Prostate gland (tissue), 2 donors: ENCODE data around the gene SMIM38. TPM values are rescaled to one million over a fixed set of nuclear protein-coding genes. Genes with fewer than 3 reads are reported as not detected.

Source experiments
- DNase-seq: peaks from one replicate; pipeline ENCODE4 v3.0.0-alpha.2; 2019; ENCODE audit warnings: low spot score
- H3K27ac ChIP-seq, 2 donors: fragments of 200-600 bp; sonication (generic); 2 replicates each; pipeline ENCODE4 v1.5.1; 2017 to 2019
- H3K27me3 ChIP-seq: fragments of 200-600 bp; sonication (generic); replicated peaks from 2 replicates; pipeline ENCODE4 v1.5.1; 2019; ENCODE audit not compliant: insufficient read depth
- H3K36me3 ChIP-seq, 2 donors: fragments of 200-600 bp; sonication (generic); 1 replicate in 1 of 2; 2 replicates in 1 of 2; pipeline versions ENCODE4 v1.5.1 to v1.8.1; 2017 to 2019
- H3K4me1 ChIP-seq: fragments of 200-600 bp; sonication (generic); replicated peaks from 2 replicates; pipeline ENCODE4 v1.5.1; 2019
- H3K4me3 ChIP-seq, 2 donors: fragments of 200-600 bp; sonication (generic); 2 replicates each; pipeline ENCODE4 v1.5.1; 2017 to 2019
- H3K9me3 ChIP-seq: fragments of 200-600 bp; sonication (generic); 2 replicates; pipeline ENCODE4 v1.5.1; 2017
- POLR2A ChIP-seq: fragments of 450-650 bp; IDR thresholded peaks from one replicate; pipeline ENCODE4 v1.6.1; 2016; ENCODE audit warnings: antibody characterized with exemption, mild to moderate bottlenecking
- POLR2AphosphoS5 ChIP-seq: sonication (generic); formaldehyde crosslinking; IDR thresholded peaks from one replicate; pipeline ENCODE4 v1.6.1; 2017; ENCODE audit warnings: antibody characterized with exemption
- WGBS: methylation state at CpG from one replicate; pipeline ENCODE4 v1.1.5; 2018; 5-methylcytosine and 5-hydroxymethylcytosine counted together
- intact Hi-C: fragments of 100-400 bp; cut with DNase I; formaldehyde crosslinking; loops from one replicate; pipeline ENCODE4 v1.14.2; 2022
- total RNA-seq, 2 donors: library from RNA; depleted of rRNA; stranded (reverse); fragments of >200 nt; gene quantifications; one replicate each; pipeline ENCODE4 v1.1.0, GENCODE V29; 2016
- TF ChIP-seq, protein P1 (sequence below), 4 experiments: fragments of 200-600 bp in 2 of 4; fragments of 450-650 bp in 2 of 4; sonication (generic) in 2 of 4; IDR thresholded peaks; 1 replicate in 3 of 4; 2 replicates in 1 of 4; pipeline ENCODE4 v1.5.1; 2016 to 2019; ENCODE audit warnings: antibody characterized with exemption in 4 of 4, mild to moderate bottlenecking in 2 of 4, moderate library complexity in 2 of 4

The SMIM38 gene
- total RNA-seq, 2 donors from 2014 or later: 2.8 to 3.9 TPM

DNA sequence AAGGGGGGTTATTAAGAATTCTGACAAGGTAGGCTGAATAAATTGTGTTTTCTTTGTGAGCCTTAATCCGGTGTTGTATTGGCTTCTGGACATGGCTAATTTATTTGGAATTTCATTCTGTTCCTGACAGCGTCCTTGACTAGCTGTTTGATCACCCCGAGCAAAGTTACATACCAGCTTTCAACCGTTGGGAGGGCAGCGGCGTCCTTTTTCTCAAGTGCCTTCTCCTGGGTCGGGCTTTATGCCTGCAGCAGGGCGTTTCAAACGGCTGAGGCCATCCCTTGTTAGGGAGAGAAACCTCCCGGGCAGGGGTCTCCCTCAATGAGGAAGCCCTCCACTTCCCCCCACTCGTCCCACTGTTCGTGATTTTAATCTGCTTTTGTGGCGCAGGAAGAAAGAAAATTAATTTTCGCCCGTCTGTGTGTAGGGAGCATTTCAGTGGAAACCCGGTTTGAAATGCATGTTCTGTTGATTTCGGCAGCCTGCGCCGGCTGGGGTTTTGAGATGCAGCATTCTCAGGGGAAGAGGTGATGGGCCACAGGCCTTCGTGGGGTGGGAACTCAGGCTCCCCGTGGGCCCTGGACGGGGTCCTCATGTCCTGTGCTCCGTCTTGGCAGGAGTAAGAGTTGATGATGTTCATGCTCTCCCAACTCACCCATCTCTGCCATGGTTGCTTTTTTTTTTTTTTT, 2.9 kb upstream of the SMIM38 start:
- no peaks in the 10 kb centered on the region for H3K9me3 ChIP-seq
- no peaks in the 10 kb centered on the region for H3K4me1 ChIP-seq
- no peaks in the 10 kb centered on the region for H3K27me3 ChIP-seq
- no peak overlapping the region for H3K27ac ChIP-seq
- no peak overlapping the region for H3K4me3 ChIP-seq
- TF ChIP-seq POLR2AphosphoS5 (no peak), POLR2A (no peak)
- TF ChIP-seq, protein P1, sequence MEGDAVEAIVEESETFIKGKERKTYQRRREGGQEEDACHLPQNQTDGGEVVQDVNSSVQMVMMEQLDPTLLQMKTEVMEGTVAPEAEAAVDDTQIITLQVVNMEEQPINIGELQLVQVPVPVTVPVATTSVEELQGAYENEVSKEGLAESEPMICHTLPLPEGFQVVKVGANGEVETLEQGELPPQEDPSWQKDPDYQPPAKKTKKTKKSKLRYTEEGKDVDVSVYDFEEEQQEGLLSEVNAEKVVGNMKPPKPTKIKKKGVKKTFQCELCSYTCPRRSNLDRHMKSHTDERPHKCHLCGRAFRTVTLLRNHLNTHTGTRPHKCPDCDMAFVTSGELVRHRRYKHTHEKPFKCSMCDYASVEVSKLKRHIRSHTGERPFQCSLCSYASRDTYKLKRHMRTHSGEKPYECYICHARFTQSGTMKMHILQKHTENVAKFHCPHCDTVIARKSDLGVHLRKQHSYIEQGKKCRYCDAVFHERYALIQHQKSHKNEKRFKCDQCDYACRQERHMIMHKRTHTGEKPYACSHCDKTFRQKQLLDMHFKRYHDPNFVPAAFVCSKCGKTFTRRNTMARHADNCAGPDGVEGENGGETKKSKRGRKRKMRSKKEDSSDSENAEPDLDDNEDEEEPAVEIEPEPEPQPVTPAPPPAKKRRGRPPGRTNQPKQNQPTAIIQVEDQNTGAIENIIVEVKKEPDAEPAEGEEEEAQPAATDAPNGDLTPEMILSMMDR (IDR thresholded peaks at IDR 0.05): no peak
- 62% methylated on average over 23 of the region's 23 CpGs for WGBS
- DNase-seq: no peak
- intact Hi-C loops: loop anchor here (10.0 kb wide), 1 partner anchor 312 kb away; no protein-coding TSS in a partner anchor
- no peaks in the 10 kb centered on the region for H3K36me3 ChIP-seq

DNA sequence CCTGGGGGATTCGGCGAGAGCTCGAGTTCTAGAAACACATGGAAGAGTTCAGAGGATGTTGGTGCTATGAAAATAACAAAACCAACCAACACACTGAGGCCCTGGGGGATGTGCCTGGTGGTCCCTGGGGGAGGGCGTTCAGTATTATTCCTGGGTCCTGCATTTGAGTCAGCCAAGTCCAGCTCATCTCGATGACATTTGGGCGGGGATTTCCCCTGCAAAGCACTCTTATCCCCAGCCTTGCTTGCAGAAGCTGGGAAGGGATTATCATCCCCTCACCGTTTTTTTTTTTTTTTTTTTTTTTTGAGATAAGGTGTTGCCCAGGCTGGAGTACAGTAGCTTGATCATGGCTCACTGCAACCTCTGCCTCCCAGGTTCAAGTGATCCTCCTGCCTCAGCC, 2.1 kb upstream of the SMIM38 start:
- Histone ChIP-seq H3K4me3 (no peak overlapping the region), H3K27ac (no peak overlapping the region), H3K27me3 (no peaks in the 10 kb centered on the region), H3K9me3 (no peaks in the 10 kb centered on the region), H3K4me1 (no peaks in the 10 kb centered on the region), H3K36me3 (no peaks in the 10 kb centered on the region)
- intact Hi-C loops: loop anchor here (10.0 kb wide), 1 partner anchor 311 kb away; no protein-coding TSS in a partner anchor
- TF ChIP-seq POLR2AphosphoS5: no peak
- TF ChIP-seq POLR2A: no peak
- TF ChIP-seq, protein P1 (IDR thresholded peaks at IDR 0.05): no peak
- no peak for DNase-seq
- 70% methylated on average over 7 of the region's 7 CpGs for WGBS

DNA sequence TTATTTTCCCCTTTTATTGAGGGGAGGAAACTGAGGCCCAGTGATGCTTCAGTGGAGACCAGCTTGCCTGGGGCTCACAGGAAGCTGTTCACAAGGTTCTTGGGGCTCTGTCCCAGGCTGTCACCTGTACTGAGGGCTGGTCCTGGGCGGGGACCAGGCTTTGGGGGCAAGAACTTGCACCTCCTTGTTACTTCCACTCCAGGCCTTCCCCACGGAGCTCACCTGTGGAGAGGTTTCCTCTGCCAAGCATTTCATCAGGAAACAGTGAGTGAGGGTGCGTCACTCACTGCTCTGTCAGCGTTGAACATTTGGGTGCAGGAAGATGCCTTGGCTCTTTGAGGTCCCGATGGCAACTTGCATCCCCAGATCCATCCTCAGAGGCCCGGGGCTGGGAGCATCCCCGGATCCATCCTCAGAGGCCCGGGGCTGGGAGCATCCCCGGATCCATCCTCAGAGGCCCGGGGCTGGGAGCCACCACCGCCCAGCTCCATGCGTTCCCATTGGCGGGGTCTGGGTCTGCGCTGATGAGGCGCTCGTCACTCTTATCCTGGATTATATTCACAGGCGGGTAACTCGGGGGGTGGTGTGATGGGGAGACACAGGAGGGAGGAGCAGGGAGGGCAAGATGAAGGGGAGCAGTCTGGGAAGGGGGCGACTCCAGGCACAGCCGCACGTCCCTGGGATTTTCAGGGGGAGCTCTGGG, 1.4 kb upstream of the SMIM38 start:
- TF ChIP-seq POLR2A (no peak), POLR2AphosphoS5 (no peak)
- TF ChIP-seq, protein P1 (IDR thresholded peaks at IDR 0.05): no peak
- no peaks in the 10 kb centered on the region for H3K36me3 ChIP-seq
- no peaks in the 10 kb centered on the region for H3K27me3 ChIP-seq
- H3K27ac ChIP-seq: no peak overlapping the region
- no peaks in the 10 kb centered on the region for H3K4me1 ChIP-seq
- H3K9me3 ChIP-seq: no peaks in the 10 kb centered on the region
- H3K4me3 ChIP-seq: no peak overlapping the region
- intact Hi-C loops: loop anchor here (10.0 kb wide), 1 partner anchor 310 kb away; no protein-coding TSS in a partner anchor
- 91% methylated on average over 21 of the region's 21 CpGs for WGBS
- DNase-seq: no peak

DNA sequence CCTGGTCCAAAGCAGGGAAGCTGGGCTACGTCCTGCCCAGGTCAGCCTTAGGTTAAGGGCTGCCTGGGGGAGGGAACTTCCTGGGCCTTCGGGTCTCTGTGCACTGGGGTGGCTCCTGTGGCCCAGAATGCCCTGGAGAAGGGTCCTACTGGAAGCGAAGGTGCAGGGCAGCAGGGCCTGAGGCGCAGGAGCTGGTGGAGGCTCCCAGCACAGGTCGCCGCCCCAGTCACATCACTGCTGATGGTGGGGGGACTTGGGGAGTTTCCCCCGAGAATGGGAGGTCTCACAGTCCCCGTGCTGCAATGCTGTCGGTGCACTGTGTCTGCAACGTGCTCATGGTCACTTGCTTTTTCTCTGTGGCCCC, 815 bp upstream of the SMIM38 start:
- H3K27ac ChIP-seq: no peak overlapping the region

More for the DNA sequence above, 815 bp upstream of the SMIM38 start:
- no peak for DNase-seq
- H3K9me3 ChIP-seq: no peaks in the 10 kb centered on the region
- H3K4me1 ChIP-seq: no peaks in the 10 kb centered on the region
- H3K4me3 ChIP-seq: no peak overlapping the region
- H3K27me3 ChIP-seq: no peaks in the 10 kb centered on the region
- TF ChIP-seq POLR2AphosphoS5 (no peak), POLR2A (no peak)
- TF ChIP-seq, protein P1 (IDR thresholded peaks at IDR 0.05): no peak
- WGBS: 92% methylated on average over 10 of the region's 10 CpGs
- intact Hi-C loops: loop anchor here (10.0 kb wide), 1 partner anchor 310 kb away; no protein-coding TSS in a partner anchor
- H3K36me3 ChIP-seq: no peaks in the 10 kb centered on the region
